MM.1S (cell line): Measurements from ENCODE around the gene DGKI.

Source experiments
- DNase-seq: peaks from one replicate; pipeline ENCODE4 v3.0.0-alpha.2; 2015
- H2AFZ ChIP-seq: fragments of 300-600 bp; sonication (generic); 2 replicates; pipeline ENCODE4 v1.6.0; 2016; ENCODE audit warnings: antibody characterized with exemption, low read length
- H3F3A ChIP-seq: fragments of 300-600 bp; sonication (generic); 2 replicates; pipeline ENCODE4 v1.6.1; 2016; ENCODE audit warnings: mild to moderate bottlenecking, antibody characterized with exemption, low read length, moderate library complexity, mixed read lengths; ENCODE audit not compliant: insufficient read depth
- H3K27ac ChIP-seq: fragments of 300-600 bp; sonication (generic); 2 replicates; pipeline ENCODE4 v1.5.1; 2016; ENCODE audit warnings: mild to moderate bottlenecking, low read length
- H3K27me3 ChIP-seq: fragments of 300-600 bp; sonication (generic); replicated peaks from 2 replicates; pipeline ENCODE4 v1.6.0; 2016; ENCODE audit warnings: low read length; ENCODE audit not compliant: insufficient read depth
- H3K36me3 ChIP-seq: fragments of 300-600 bp; sonication (generic); replicated peaks from 2 replicates; pipeline ENCODE4 v1.6.1; 2016; ENCODE audit warnings: mild to moderate bottlenecking, low read length, mixed read lengths; ENCODE audit not compliant: insufficient read depth
- H3K4me1 ChIP-seq: fragments of 300-600 bp; sonication (generic); 2 replicates; pipeline ENCODE4 v1.6.1; 2016; ENCODE audit warnings: low read length, mixed read lengths
- H3K4me2 ChIP-seq: fragments of 300-600 bp; sonication (generic); 2 replicates; pipeline ENCODE4 v1.6.0; 2016; ENCODE audit warnings: low read depth, low read length
- H3K4me3 ChIP-seq: fragments of 300-600 bp; sonication (generic); 2 replicates; pipeline ENCODE4 v1.5.1; 2016; ENCODE audit warnings: low read length, mixed read lengths
- H3K79me2 ChIP-seq: fragments of 300-600 bp; sonication (generic); 2 replicates; pipeline ENCODE4 v1.6.1; 2016; ENCODE audit warnings: mixed run types, low read length, mixed read lengths
- H3K9ac ChIP-seq: fragments of 300-600 bp; sonication (generic); 2 replicates; pipeline ENCODE4 v1.6.1; 2016; ENCODE audit warnings: low read length, mixed read lengths
- H3K9me2 ChIP-seq: fragments of 300-600 bp; sonication (generic); replicated peaks from 2 replicates; pipeline ENCODE4 v1.6.1; 2016; ENCODE audit warnings: mild to moderate bottlenecking, low read length, mixed read lengths; ENCODE audit not compliant: insufficient read depth
- H3K9me3 ChIP-seq: fragments of 300-600 bp; sonication (generic); replicated peaks from 2 replicates; pipeline ENCODE4 v1.6.1; 2016; ENCODE audit warnings: mild to moderate bottlenecking, low read length, mixed read lengths; ENCODE audit not compliant: insufficient read depth
- H4K20me1 ChIP-seq: fragments of 300-600 bp; sonication (generic); 2 replicates; pipeline ENCODE4 v1.6.1; 2016; ENCODE audit warnings: mild to moderate bottlenecking, low read length, moderate library complexity, mixed read lengths; ENCODE audit not compliant: insufficient read depth
- EZH2 ChIP-seq: fragments of 300-600 bp; sonication (generic); optimal IDR thresholded peaks from 2 replicates; pipeline ENCODE3; 2017; ENCODE audit warnings: low read depth, mild to moderate bottlenecking, antibody characterized with exemption, low read length, mixed read lengths
- EZH2phosphoT487 ChIP-seq: fragments of 300-600 bp; sonication (generic); IDR thresholded peaks from 2 replicates; pipeline ENCODE4 v1.6.1; 2018; ENCODE audit warnings: antibody characterized with exemption, low read length
- TF ChIP-seq, protein P1 (sequence below): fragments of 300-600 bp; sonication (generic); IDR thresholded peaks from 2 replicates; pipeline ENCODE4 v1.5.1; 2016; ENCODE audit warnings: antibody characterized with exemption, low read length, mixed read lengths

DGKI gene

DNA sequence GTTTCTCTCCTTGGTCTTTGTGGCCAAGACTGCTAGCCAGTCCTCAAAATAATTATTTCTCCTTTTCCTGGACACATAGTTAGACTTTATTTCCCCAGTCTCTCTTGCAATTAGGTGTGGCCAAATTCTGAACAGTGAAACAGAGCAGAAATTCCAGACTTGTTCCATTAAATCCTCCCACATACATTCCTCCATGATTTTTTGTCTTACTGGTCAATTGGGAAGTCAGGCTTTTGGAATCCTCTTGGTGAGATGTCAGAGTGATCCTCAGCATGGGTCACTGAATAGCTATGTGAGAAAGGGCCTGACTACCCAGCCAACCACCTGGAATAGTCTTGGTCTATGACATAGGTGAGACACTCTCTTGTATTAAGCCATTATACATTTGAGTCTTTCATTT is 164.2 kb downstream of the DGKI start:
- TF ChIP-seq EZH2phosphoT487 = no peak
- TF ChIP-seq, protein P1, sequence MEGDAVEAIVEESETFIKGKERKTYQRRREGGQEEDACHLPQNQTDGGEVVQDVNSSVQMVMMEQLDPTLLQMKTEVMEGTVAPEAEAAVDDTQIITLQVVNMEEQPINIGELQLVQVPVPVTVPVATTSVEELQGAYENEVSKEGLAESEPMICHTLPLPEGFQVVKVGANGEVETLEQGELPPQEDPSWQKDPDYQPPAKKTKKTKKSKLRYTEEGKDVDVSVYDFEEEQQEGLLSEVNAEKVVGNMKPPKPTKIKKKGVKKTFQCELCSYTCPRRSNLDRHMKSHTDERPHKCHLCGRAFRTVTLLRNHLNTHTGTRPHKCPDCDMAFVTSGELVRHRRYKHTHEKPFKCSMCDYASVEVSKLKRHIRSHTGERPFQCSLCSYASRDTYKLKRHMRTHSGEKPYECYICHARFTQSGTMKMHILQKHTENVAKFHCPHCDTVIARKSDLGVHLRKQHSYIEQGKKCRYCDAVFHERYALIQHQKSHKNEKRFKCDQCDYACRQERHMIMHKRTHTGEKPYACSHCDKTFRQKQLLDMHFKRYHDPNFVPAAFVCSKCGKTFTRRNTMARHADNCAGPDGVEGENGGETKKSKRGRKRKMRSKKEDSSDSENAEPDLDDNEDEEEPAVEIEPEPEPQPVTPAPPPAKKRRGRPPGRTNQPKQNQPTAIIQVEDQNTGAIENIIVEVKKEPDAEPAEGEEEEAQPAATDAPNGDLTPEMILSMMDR = no peak
- no peak overlapping the region for H3K4me2 ChIP-seq
- no peak overlapping the region for H3K9ac ChIP-seq
- no peaks in the 10 kb centered on the region for H3K9me2 ChIP-seq
- no peak overlapping the region for H2AFZ ChIP-seq
- no peaks in the 10 kb centered on the region for H3K9me3 ChIP-seq
- H3K27ac ChIP-seq = no peak overlapping the region
- H3K4me3 ChIP-seq = no peak overlapping the region
- no peaks in the 10 kb centered on the region for H3F3A ChIP-seq
- no peaks in the 10 kb centered on the region for H3K79me2 ChIP-seq
- H4K20me1 ChIP-seq = no peaks in the 10 kb centered on the region
- H3K36me3 ChIP-seq = no peaks in the 10 kb centered on the region
- no peak for DNase-seq
- no peaks in the 10 kb centered on the region for H3K4me1 ChIP-seq
- no peaks in the 10 kb centered on the region for H3K27me3 ChIP-seq

GRCh38 chr7:137681657-137682562 is 164.9 kb downstream of the DGKI start:
- Histone ChIP-seq H3K27ac (no peak overlapping the region), H3K4me1 (no peaks in the 10 kb centered on the region), H3K9me3 (no peaks in the 10 kb centered on the region), H3K36me3 (no peaks in the 10 kb centered on the region), H3K9me2 (no peaks in the 10 kb centered on the region), H4K20me1 (no peaks in the 10 kb centered on the region), H3K4me3 (no peak overlapping the region), H3K4me2 (no peak overlapping the region), H2AFZ (no peak overlapping the region), H3K9ac (no peak overlapping the region), H3K79me2 (no peaks in the 10 kb centered on the region), H3F3A (no peaks in the 10 kb centered on the region), H3K27me3 (no peaks in the 10 kb centered on the region)
- no peak for DNase-seq
- TF ChIP-seq, protein P1 = no peak
- TF ChIP-seq EZH2 = no peak
- no peak for TF ChIP-seq EZH2phosphoT487

GRCh38 chr7:137674551-137675409 is 172.0 kb downstream of the DGKI start:
- H3K4me2 ChIP-seq = no peak overlapping the region
- H3K27me3 ChIP-seq = no peaks in the 10 kb centered on the region
- no peak overlapping the region for H3K4me3 ChIP-seq

More at GRCh38 chr7:137674551-137675409, 172.0 kb downstream of the DGKI start:
- no peak for DNase-seq
- Histone ChIP-seq H3K4me1 (no peaks in the 10 kb centered on the region), H3K27ac (no peak overlapping the region), H3K9ac (no peak overlapping the region), H4K20me1 (no peaks in the 10 kb centered on the region), H3K79me2 (no peaks in the 10 kb centered on the region), H3K36me3 (no peaks in the 10 kb centered on the region), H3F3A (no peaks in the 10 kb centered on the region), H3K9me3 (no peaks in the 10 kb centered on the region), H2AFZ (no peak overlapping the region), H3K9me2 (no peaks in the 10 kb centered on the region)
- TF ChIP-seq, protein P1 = no peak
- TF ChIP-seq EZH2phosphoT487 (no peak), EZH2 (no peak)
